ENCODE data around the gene SRSF1. TPM values are rescaled to one million over a fixed set of nuclear protein-coding genes. Genes with fewer than 3 reads are reported as not detected.
A peak's percentile ranks its signal among the peaks of the same experiment; 100 is the strongest.

SRSF1 gene
- total RNA-seq, 1 donor from 2014 or later = 158 TPM

- peak overlapping the region; percentile 83 for H3K4me3 Mint-ChIP-seq (ENCODE audit: unreplicated experiment)
- peak overlapping the region; percentile 94 for H3K27ac Mint-ChIP-seq (ENCODE audit: unreplicated experiment)
- H3K36me3 Mint-ChIP-seq (ENCODE audit: unreplicated experiment) = peaks cover 11% of the 10 kb centered on the region
- H3K27me3 Mint-ChIP-seq (ENCODE audit: unreplicated experiment) = no peaks in the 10 kb centered on the region
- TF ChIP-seq CTCF (IDR thresholded peaks at IDR 0.05) = no peak
- H3K4me1 Mint-ChIP-seq (ENCODE audit: unreplicated experiment) = peaks cover 64% of the 10 kb centered on the region
- no peak for DNase-seq (ENCODE audit: extremely low spot score, unreplicated experiment)
- H3K9me3 Mint-ChIP-seq (ENCODE audit: unreplicated experiment) = no peaks in the 10 kb centered on the region
Observed at GRCh38 chr17:57986841-57987580, 20.0 kb downstream of the SRSF1 start.

- Mint-ChIP-seq H3K36me3 (ENCODE audit: unreplicated experiment) (peaks cover 21% of the 10 kb centered on the region), H3K9me3 (ENCODE audit: unreplicated experiment) (no peaks in the 10 kb centered on the region), H3K4me1 (ENCODE audit: unreplicated experiment) (peaks cover 64% of the 10 kb centered on the region), H3K4me3 (ENCODE audit: unreplicated experiment) (peak overlapping the region; percentile 70), H3K27ac (ENCODE audit: unreplicated experiment) (peak overlapping the region; percentile 84), H3K27me3 (ENCODE audit: unreplicated experiment) (no peaks in the 10 kb centered on the region)
- TF ChIP-seq CTCF (IDR thresholded peaks at IDR 0.05) = no peak
- DNase-seq (ENCODE audit: extremely low spot score, unreplicated experiment) = no peak
Observed at GRCh38 chr17:57985675-57985974, 21.4 kb downstream of the SRSF1 start.

- Mint-ChIP-seq H3K36me3 (ENCODE audit: unreplicated experiment) (peaks cover 26% of the 10 kb centered on the region), H3K27me3 (ENCODE audit: unreplicated experiment) (no peaks in the 10 kb centered on the region), H3K4me1 (ENCODE audit: unreplicated experiment) (peaks cover 61% of the 10 kb centered on the region), H3K9me3 (ENCODE audit: unreplicated experiment) (no peaks in the 10 kb centered on the region), H3K27ac (ENCODE audit: unreplicated experiment) (peak overlapping the region; percentile 84), H3K4me3 (ENCODE audit: unreplicated experiment) (peak overlapping the region; percentile 70)
- TF ChIP-seq CTCF (IDR thresholded peaks at IDR 0.05) = no peak
- no peak for DNase-seq (ENCODE audit: extremely low spot score, unreplicated experiment)
Observed at GRCh38 chr17:57984936-57985674, 21.9 kb downstream of the SRSF1 start.

- peak overlapping the region; percentile 84 for H3K27ac Mint-ChIP-seq (ENCODE audit: unreplicated experiment)
- no peak for TF ChIP-seq CTCF (IDR thresholded peaks at IDR 0.05)
- H3K9me3 Mint-ChIP-seq (ENCODE audit: unreplicated experiment) = no peaks in the 10 kb centered on the region
- no peaks in the 10 kb centered on the region for H3K27me3 Mint-ChIP-seq (ENCODE audit: unreplicated experiment)
- DNase-seq (ENCODE audit: extremely low spot score, unreplicated experiment) = no peak
- peaks cover 28% of the 10 kb centered on the region for H3K36me3 Mint-ChIP-seq (ENCODE audit: unreplicated experiment)
- peaks cover 54% of the 10 kb centered on the region for H3K4me1 Mint-ChIP-seq (ENCODE audit: unreplicated experiment)
- peak overlapping the region; percentile 70 for H3K4me3 Mint-ChIP-seq (ENCODE audit: unreplicated experiment)
Observed at GRCh38 chr17:57984261-57984890, 22.7 kb downstream of the SRSF1 start.

GRCh38 chr17:57983446-57983845 is 23.6 kb downstream of the SRSF1 start:
- no peak for DNase-seq (ENCODE audit: extremely low spot score, unreplicated experiment)
- Mint-ChIP-seq H3K9me3 (ENCODE audit: unreplicated experiment) (no peaks in the 10 kb centered on the region), H3K36me3 (ENCODE audit: unreplicated experiment) (peaks cover 36% of the 10 kb centered on the region), H3K27ac (ENCODE audit: unreplicated experiment) (peak overlapping the region; percentile 28), H3K4me3 (ENCODE audit: unreplicated experiment) (no peak overlapping the region), H3K4me1 (ENCODE audit: unreplicated experiment) (peaks cover 44% of the 10 kb centered on the region), H3K27me3 (ENCODE audit: unreplicated experiment) (no peaks in the 10 kb centered on the region)
- no peak for TF ChIP-seq CTCF (IDR thresholded peaks at IDR 0.05)
